Loucy (cell line): ENCODE data around the gene RBM6.
"Not testable (repeated sequence)": the region's sequence is repeated elsewhere in the genome, so short reads cannot be mapped to it uniquely, and the experiment has no call there.

Experiments used
- H2AFZ ChIP-seq: fragments of 200-600 bp; sonication (generic); 2 replicates; pipeline ENCODE4 v1.6.0; 2016; ENCODE audit warnings: antibody characterized with exemption, mild to moderate bottlenecking, low read length, moderate library complexity
- H3F3A ChIP-seq: fragments of 200-600 bp; 2 replicates; pipeline ENCODE4 v1.6.0; 2016; ENCODE audit warnings: antibody characterized with exemption, low read depth, mild to moderate bottlenecking
- H3K27me3 ChIP-seq: fragments of 200-600 bp; sonication (generic); 2 replicates; pipeline ENCODE4 v1.6.1; 2014; ENCODE audit warnings: low read length, mild to moderate bottlenecking; ENCODE audit not compliant: insufficient read depth, poor library complexity, severe bottlenecking
- H3K36me3 ChIP-seq: fragments of 200-600 bp; sonication (generic); 2 replicates; pipeline ENCODE4 v1.6.1; 2016; ENCODE audit warnings: low read length; ENCODE audit not compliant: insufficient read depth
- H3K4me1 ChIP-seq: fragments of 200-600 bp; sonication (generic); 2 replicates; pipeline ENCODE4 v1.5.1; 2014; ENCODE audit warnings: low read length, mild to moderate bottlenecking; ENCODE audit not compliant: insufficient read depth, poor library complexity, severe bottlenecking
- H3K4me2 ChIP-seq: fragments of 200-600 bp; sonication (generic); 2 replicates; pipeline ENCODE4 v1.6.0; 2014; ENCODE audit warnings: antibody characterized with exemption, low read length, low read depth, mild to moderate bottlenecking; ENCODE audit not compliant: poor library complexity, severe bottlenecking
- H3K4me3 ChIP-seq: fragments of 200-600 bp; sonication (generic); 2 replicates; pipeline ENCODE4 v1.5.1; 2014; ENCODE audit warnings: low read length, mild to moderate bottlenecking, mixed read lengths; ENCODE audit not compliant: poor library complexity, severe bottlenecking
- H3K79me2 ChIP-seq: fragments of 200-600 bp; sonication (generic); 2 replicates; pipeline ENCODE4 v1.6.1; 2014; ENCODE audit warnings: low read length; ENCODE audit not compliant: insufficient read depth
- H3K9ac ChIP-seq: fragments of 200-600 bp; sonication (generic); 2 replicates; pipeline ENCODE4 v1.6.0; 2014; ENCODE audit warnings: mild to moderate bottlenecking, low read depth, low read length, moderate library complexity; ENCODE audit not compliant: poor library complexity, severe bottlenecking
- H3K9me2 ChIP-seq: fragments of 200-600 bp; sonication (generic); replicated peaks from 2 replicates; pipeline ENCODE4 v1.6.1; 2016; ENCODE audit warnings: low read depth, low read length, mixed read lengths
- H3K9me3 ChIP-seq: fragments of 200-600 bp; sonication (generic); 2 replicates; pipeline ENCODE4 v1.6.1; 2014; ENCODE audit warnings: mild to moderate bottlenecking, antibody characterized with exemption, low read length, low read depth; ENCODE audit not compliant: insufficient read depth
- H4K20me1 ChIP-seq: fragments of 200-600 bp; sonication (generic); 2 replicates; pipeline ENCODE4 v1.6.0; 2014; ENCODE audit warnings: antibody characterized with exemption, low read length, mild to moderate bottlenecking; ENCODE audit not compliant: insufficient read depth, poor library complexity, severe bottlenecking
- CTCF ChIP-seq: fragments of 200-600 bp; sonication (generic); conservative IDR thresholded peaks from 2 replicates; pipeline ENCODE4 v1.5.1; 2014; ENCODE audit warnings: mild to moderate bottlenecking, antibody characterized with exemption, low read length
- EZH2phosphoT487 ChIP-seq: fragments of 200-600 bp; IDR thresholded peaks from 2 replicates; pipeline ENCODE4 v1.6.1; 2018; ENCODE audit warnings: antibody characterized with exemption, mild to moderate bottlenecking, moderate library complexity, borderline replicate concordance

Gene RBM6

GRCh38 chr3:49929291-49930167 is 10.4 kb upstream of the RBM6 start, which contains the start of gene MON1A:
MON1A (minus strand) TSS chr3:49929811; CDS start chr3:49913346, 16,465 bp downstream.
- TF ChIP-seq CTCF (peak; percentile 50), EZH2phosphoT487 (no peak)
- peaks cover 5% of the 10 kb centered on the region; the same call in 1 of the 2 replicates for H3K79me2 ChIP-seq
- H3F3A ChIP-seq = no peaks in the 10 kb centered on the region; the same call in 1 of the 2 replicates
- peak within 1 kb of the TSS; percentile 68 for H3K9ac ChIP-seq
- H3K4me2 ChIP-seq = peak within 1 kb of the TSS; percentile 82
- H3K9me3 ChIP-seq = no peaks in the 10 kb centered on the region
- H4K20me1 ChIP-seq = no peaks in the 10 kb centered on the region
- peak within 1 kb of the TSS; percentile 79 for H3K4me3 ChIP-seq
- H3K36me3 ChIP-seq = no peaks in the 10 kb centered on the region
- no peaks in the 10 kb centered on the region for H3K27me3 ChIP-seq
- H3K9me2 ChIP-seq = no peaks in the 10 kb centered on the region
- H3K4me1 ChIP-seq = peaks cover 27% of the 10 kb centered on the region
- H2AFZ ChIP-seq = peak within 1 kb of the TSS; percentile 97

GRCh38 chr3:49930168-49930690 is 9.7 kb upstream of the RBM6 start:
- no peaks in the 10 kb centered on the region for H3K36me3 ChIP-seq
- H3K79me2 ChIP-seq = peaks cover 5% of the 10 kb centered on the region; the same call in 1 of the 2 replicates
- no peaks in the 10 kb centered on the region for H4K20me1 ChIP-seq
- no peaks in the 10 kb centered on the region for H3K9me3 ChIP-seq
- no peak for TF ChIP-seq CTCF
- no peak for TF ChIP-seq EZH2phosphoT487
- peak overlapping the region; percentile 97 for H2AFZ ChIP-seq
- no peaks in the 10 kb centered on the region for H3K27me3 ChIP-seq
- no peaks in the 10 kb centered on the region; the same call in 1 of the 2 replicates for H3F3A ChIP-seq
- peak overlapping the region; percentile 79 for H3K4me3 ChIP-seq
- H3K4me1 ChIP-seq = peaks cover 27% of the 10 kb centered on the region
- H3K9me2 ChIP-seq = no peaks in the 10 kb centered on the region
- peak overlapping the region; percentile 68 for H3K9ac ChIP-seq
- H3K4me2 ChIP-seq = peak overlapping the region; percentile 82

DNA sequence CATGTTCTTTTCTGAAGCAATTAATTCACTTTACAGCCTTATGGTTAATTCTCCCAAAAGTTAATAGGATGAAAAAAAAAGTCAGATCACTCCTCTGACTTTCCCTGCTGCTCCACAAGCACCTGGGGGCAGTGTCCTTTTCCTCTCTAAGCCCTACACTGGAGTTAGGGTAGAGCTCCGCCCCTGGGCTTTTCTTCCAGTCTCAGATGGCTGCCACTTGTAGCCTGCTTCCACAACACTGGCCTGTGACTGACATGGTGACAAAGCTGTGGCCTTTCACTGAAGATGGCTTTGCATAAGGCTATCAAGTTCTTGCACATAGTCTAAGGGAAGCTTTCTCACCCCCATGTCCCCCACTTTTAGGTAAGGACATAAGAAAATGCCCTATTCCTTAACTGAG is 9.0 kb upstream of the RBM6 start:
- Histone ChIP-seq H4K20me1 (no peaks in the 10 kb centered on the region), H3K9me3 (no peaks in the 10 kb centered on the region), H3K9me2 (no peaks in the 10 kb centered on the region), H3K36me3 (no peaks in the 10 kb centered on the region), H3F3A (no peaks in the 10 kb centered on the region; the same call in 1 of the 2 replicates), H3K4me1 (peaks cover 27% of the 10 kb centered on the region), H3K4me3 (no peak overlapping the region), H3K9ac (no peak overlapping the region), H3K27me3 (no peaks in the 10 kb centered on the region), H2AFZ (peak overlapping the region; percentile 97), H3K4me2 (peak overlapping the region; percentile 1), H3K79me2 (peaks cover 5% of the 10 kb centered on the region; the same call in 1 of the 2 replicates)
- TF ChIP-seq EZH2phosphoT487 (no peak), CTCF (0 out of 2 replicates have a peak, but pooled peaks have one; percentile 25)

DNA sequence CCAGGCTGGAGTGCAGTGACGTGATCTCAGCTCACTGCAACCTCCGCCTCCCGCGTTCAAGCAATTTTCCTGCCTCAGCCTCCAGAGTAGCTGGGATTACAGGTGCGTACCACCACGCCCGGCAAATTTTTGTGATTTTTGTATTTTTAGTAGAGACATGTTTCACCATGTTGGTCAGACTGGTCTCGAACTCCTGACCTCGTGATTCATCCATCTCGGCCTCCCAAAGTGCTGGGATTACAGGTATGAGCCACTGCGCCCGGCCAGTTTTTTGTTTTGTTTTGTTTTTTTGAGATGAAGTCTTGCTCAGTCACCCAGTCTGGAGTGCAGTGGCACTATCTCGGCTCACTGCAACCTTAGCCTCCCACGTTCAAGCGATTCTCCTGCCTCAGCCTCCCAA is 7.7 kb upstream of the RBM6 start:
- not testable (repeated sequence) for H3K9ac ChIP-seq, H3F3A ChIP-seq, H3K27me3 ChIP-seq, H3K9me2 ChIP-seq, H3K79me2 ChIP-seq, H2AFZ ChIP-seq, H3K4me2 ChIP-seq, H4K20me1 ChIP-seq, H3K4me3 ChIP-seq, H3K36me3 ChIP-seq, H3K9me3 ChIP-seq
- H3K4me1 ChIP-seq = peaks cover 27% of the 10 kb centered on the region
